ENCODE results near the gene NUFIP1.

NUFIP1 gene

DNA sequence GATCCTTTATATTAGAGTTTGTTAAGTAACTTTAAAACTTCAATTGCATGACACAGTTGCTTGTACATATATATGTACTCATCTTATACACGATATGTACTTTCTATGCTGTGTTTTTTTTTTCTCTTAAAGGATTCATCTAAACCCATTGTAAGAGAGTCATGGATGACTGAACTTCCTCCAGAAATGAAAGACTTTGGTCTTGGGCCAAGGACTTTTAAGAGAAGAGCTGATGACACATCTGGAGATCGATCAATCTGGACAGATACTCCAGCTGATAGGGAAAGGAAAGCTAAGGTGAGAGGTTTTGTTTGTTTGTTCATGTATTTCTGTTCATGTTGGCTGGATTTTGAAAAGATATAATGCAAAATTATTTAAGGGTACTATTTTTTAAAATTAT, 26.0 kb upstream of the NUFIP1 start:
- TF ChIP-seq, protein P1, sequence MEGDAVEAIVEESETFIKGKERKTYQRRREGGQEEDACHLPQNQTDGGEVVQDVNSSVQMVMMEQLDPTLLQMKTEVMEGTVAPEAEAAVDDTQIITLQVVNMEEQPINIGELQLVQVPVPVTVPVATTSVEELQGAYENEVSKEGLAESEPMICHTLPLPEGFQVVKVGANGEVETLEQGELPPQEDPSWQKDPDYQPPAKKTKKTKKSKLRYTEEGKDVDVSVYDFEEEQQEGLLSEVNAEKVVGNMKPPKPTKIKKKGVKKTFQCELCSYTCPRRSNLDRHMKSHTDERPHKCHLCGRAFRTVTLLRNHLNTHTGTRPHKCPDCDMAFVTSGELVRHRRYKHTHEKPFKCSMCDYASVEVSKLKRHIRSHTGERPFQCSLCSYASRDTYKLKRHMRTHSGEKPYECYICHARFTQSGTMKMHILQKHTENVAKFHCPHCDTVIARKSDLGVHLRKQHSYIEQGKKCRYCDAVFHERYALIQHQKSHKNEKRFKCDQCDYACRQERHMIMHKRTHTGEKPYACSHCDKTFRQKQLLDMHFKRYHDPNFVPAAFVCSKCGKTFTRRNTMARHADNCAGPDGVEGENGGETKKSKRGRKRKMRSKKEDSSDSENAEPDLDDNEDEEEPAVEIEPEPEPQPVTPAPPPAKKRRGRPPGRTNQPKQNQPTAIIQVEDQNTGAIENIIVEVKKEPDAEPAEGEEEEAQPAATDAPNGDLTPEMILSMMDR (IDR thresholded peaks at IDR 0.05; ENCODE audit: insufficient read depth, low read depth, low read length, missing control alignments), result no peak
- no peak overlapping the region for H3K4me3 ChIP-seq (ENCODE audit: low read length)
- DNase-seq (ENCODE audit: low read depth), result peak; percentile 8

DNA sequence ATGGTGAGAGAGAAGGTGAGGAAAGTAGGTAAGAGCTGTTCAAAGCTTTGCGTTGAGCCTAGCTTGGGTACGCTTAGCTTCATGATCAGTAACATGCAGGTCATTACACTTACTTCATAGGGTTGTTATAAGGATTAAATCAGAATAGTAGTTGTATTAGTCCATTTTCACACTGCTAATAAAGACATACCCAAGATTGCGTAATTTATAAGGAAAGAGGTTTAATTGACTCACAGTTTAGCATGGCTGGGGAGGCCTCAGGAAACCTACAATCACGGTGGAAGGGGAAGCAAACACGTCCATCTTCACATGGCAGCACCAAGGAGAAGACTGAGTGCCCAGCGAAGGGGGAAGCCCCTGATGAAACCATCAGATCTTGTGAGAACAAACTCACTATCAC, 21.9 kb upstream of the NUFIP1 start:
- TF ChIP-seq, protein P1 (IDR thresholded peaks at IDR 0.05; ENCODE audit: insufficient read depth, low read depth, low read length, missing control alignments), result no peak
- H3K4me3 ChIP-seq (ENCODE audit: low read length), result no peak overlapping the region
- DNase-seq (ENCODE audit: low read depth), result no peak

GRCh38 chr13:45007823-45008222, 18.6 kb upstream of the NUFIP1 start:
- no peak for DNase-seq (ENCODE audit: low read depth)
- H3K4me3 ChIP-seq (ENCODE audit: low read length), result no peak overlapping the region
- TF ChIP-seq, protein P1 (IDR thresholded peaks at IDR 0.05; ENCODE audit: insufficient read depth, low read depth, low read length, missing control alignments), result no peak

DNA sequence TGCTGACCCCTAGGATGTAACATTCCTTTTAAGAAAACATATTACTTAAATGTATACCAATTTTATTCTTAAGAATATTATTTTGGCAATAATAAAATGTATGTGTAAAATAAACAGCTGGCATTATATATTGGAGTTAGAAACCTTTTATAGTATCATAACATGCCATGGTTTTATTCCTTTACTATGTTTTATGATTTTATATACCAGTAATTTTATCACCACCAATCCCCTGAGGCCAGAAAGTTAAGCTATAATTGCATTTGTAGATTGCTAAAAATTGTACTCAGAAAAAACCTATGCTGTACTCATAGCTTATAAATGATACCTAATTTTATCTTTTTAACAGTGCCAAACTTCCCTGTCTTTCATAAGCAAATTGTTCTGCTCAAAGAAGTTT, 18.0 kb upstream of the NUFIP1 start:
- TF ChIP-seq, protein P1 (IDR thresholded peaks at IDR 0.05; ENCODE audit: insufficient read depth, low read depth, low read length, missing control alignments), result no peak
- DNase-seq (ENCODE audit: low read depth), result no peak
- no peak overlapping the region for H3K4me3 ChIP-seq (ENCODE audit: low read length)

GRCh38 chr13:45004096-45004495, 14.8 kb upstream of the NUFIP1 start:
- DNase-seq (ENCODE audit: low read depth), result no peak
- H3K4me3 ChIP-seq (ENCODE audit: low read length), result no peak overlapping the region
- TF ChIP-seq, protein P1 (IDR thresholded peaks at IDR 0.05; ENCODE audit: insufficient read depth, low read depth, low read length, missing control alignments), result no peak

GRCh38 chr13:45003417-45003816, 14.1 kb upstream of the NUFIP1 start:
- TF ChIP-seq, protein P1 (IDR thresholded peaks at IDR 0.05; ENCODE audit: insufficient read depth, low read depth, low read length, missing control alignments), result no peak
- DNase-seq (ENCODE audit: low read depth), result no peak
- no peak overlapping the region for H3K4me3 ChIP-seq (ENCODE audit: low read length)

- H3K4me3 ChIP-seq (ENCODE audit: low read length), result peak overlapping the region; percentile 97
- peak; percentile 11 for DNase-seq (ENCODE audit: low read depth)
- TF ChIP-seq, protein P1 (IDR thresholded peaks at IDR 0.05; ENCODE audit: insufficient read depth, low read depth, low read length, missing control alignments), result no peak
These were observed 670 bp upstream of the NUFIP1 start for GRCh38 chr13:44989941-44990340.
